HEK293T (cell line): ENCODE data around the gene C22orf42.
"Not testable (repeated sequence)": the region's sequence is repeated elsewhere in the genome, so short reads cannot be mapped to it uniquely, and the experiment has no call there.

Experiments used
- CTCF ChIA-PET: fragments of 350-600 bp; formaldehyde crosslinking; extraction: SDS; loops from one replicate; lab custom pipeline; 2021; ENCODE audit warnings: antibody characterized with exemption, inconsistent platforms; lab: Yijun Ruan, JAX
- POLR2A ChIA-PET: fragments of 350-600 bp; formaldehyde crosslinking; extraction: SDS; loops from one replicate; lab custom pipeline; 2020; ENCODE audit warnings: antibody characterized with exemption, inconsistent platforms; lab: Yijun Ruan, JAX
- DNase-seq: peaks from one replicate; pipeline ENCODE4 v3.0.0; 2012; ENCODE audit warnings: mixed read lengths; ENCODE audit errors: extremely low spot score
- ARNT ChIP-seq: fragments of 450-650 bp; IDR thresholded peaks from 2 replicates; pipeline ENCODE4 v1.6.1; 2017; ENCODE audit warnings: mild to moderate bottlenecking
- BHLHE40 ChIP-seq: fragments of 450-650 bp; IDR thresholded peaks from 2 replicates; pipeline ENCODE4 v1.6.1; 2016; ENCODE audit warnings: mild to moderate bottlenecking, moderate library complexity, borderline replicate concordance
- CTBP1 ChIP-seq: fragments of 450-650 bp; IDR thresholded peaks from 2 replicates; pipeline ENCODE4 v1.6.1; 2016; ENCODE audit warnings: borderline replicate concordance
- ELF4 ChIP-seq: fragments of 450-650 bp; IDR thresholded peaks from 2 replicates; pipeline ENCODE4 v1.6.1; 2017; ENCODE audit warnings: antibody characterized with exemption
- FOXA1 ChIP-seq: fragments of 450-650 bp; IDR thresholded peaks from 2 replicates; pipeline ENCODE4 v1.6.1; 2016; ENCODE audit warnings: mild to moderate bottlenecking
- FOXK2 ChIP-seq: fragments of 450-650 bp; IDR thresholded peaks from 2 replicates; pipeline ENCODE4 v1.6.1; 2016; ENCODE audit warnings: mild to moderate bottlenecking
- FOXM1 ChIP-seq: fragments of 450-650 bp; IDR thresholded peaks from 2 replicates; pipeline ENCODE4 v1.6.1; 2017; ENCODE audit warnings: mild to moderate bottlenecking, borderline replicate concordance
- HDGF ChIP-seq: fragments of 450-650 bp; IDR thresholded peaks from 2 replicates; pipeline ENCODE4 v1.6.1; 2017; ENCODE audit warnings: antibody characterized with exemption, borderline replicate concordance
- L3MBTL2 ChIP-seq: fragments of 450-650 bp; conservative IDR thresholded peaks from 2 replicates; pipeline ENCODE4 v1.6.1; 2016; ENCODE audit warnings: mild to moderate bottlenecking
- LEF1 ChIP-seq: fragments of 450-650 bp; IDR thresholded peaks from 2 replicates; pipeline ENCODE4 v1.6.1; 2017; ENCODE audit warnings: mild to moderate bottlenecking, borderline replicate concordance
- NFRKB ChIP-seq: fragments of 450-650 bp; IDR thresholded peaks from 2 replicates; pipeline ENCODE4 v1.6.1; 2016; ENCODE audit warnings: mild to moderate bottlenecking, moderate library complexity
- PKNOX1 ChIP-seq: fragments of 450-650 bp; IDR thresholded peaks from 2 replicates; pipeline ENCODE4 v1.6.1; 2016
- SP1 ChIP-seq: fragments of 450-650 bp; IDR thresholded peaks from 2 replicates; pipeline ENCODE4 v1.6.1; 2017
- SUZ12 ChIP-seq: fragments of 450-650 bp; IDR thresholded peaks from 2 replicates; pipeline ENCODE4 v1.6.1; 2016; ENCODE audit warnings: mild to moderate bottlenecking
- TARDBP ChIP-seq: fragments of 450-650 bp; IDR thresholded peaks from 2 replicates; pipeline ENCODE4 v1.6.1; 2016
- ZNF384 ChIP-seq: fragments of 450-650 bp; IDR thresholded peaks from 2 replicates; pipeline ENCODE4 v1.6.1; 2016

C22orf42 gene

GRCh38 chr22:32177221-32177765 is 18.2 kb upstream of the C22orf42 start:
- CTCF ChIA-PET: no interaction called here
- no peak for DNase-seq
- POLR2A ChIA-PET: no interaction called here
- TF ChIP-seq TARDBP: no peak
- no peak for TF ChIP-seq SP1
- TF ChIP-seq FOXM1: no peak
- no peak for TF ChIP-seq L3MBTL2
- no peak for TF ChIP-seq NFRKB
- no peak for TF ChIP-seq CTBP1
- no peak for TF ChIP-seq SUZ12
- TF ChIP-seq FOXA1: no peak
- no peak for TF ChIP-seq BHLHE40
- TF ChIP-seq HDGF: no peak
- no peak for TF ChIP-seq ELF4
- TF ChIP-seq ARNT: no peak
- no peak for TF ChIP-seq FOXK2
- no peak for TF ChIP-seq ZNF384

- TF ChIP-seq PKNOX1: no peak
- TF ChIP-seq ELF4: no peak
- TF ChIP-seq NFRKB: no peak
- no peak for TF ChIP-seq LEF1
- TF ChIP-seq FOXM1: no peak
- TF ChIP-seq ZNF384: no peak
- no peak for TF ChIP-seq SUZ12
- TF ChIP-seq L3MBTL2: no peak
- TF ChIP-seq BHLHE40: no peak
- CTCF ChIA-PET: no interaction called here
- POLR2A ChIA-PET: no interaction called here
- DNase-seq: no peak
Measured at GRCh38 chr22:32175683-32176644, 16.9 kb upstream of the C22orf42 start.

GRCh38 chr22:32175115-32175514 is 16.0 kb upstream of the C22orf42 start:
- TF ChIP-seq ZNF384 (no peak), ELF4 (no peak), CTBP1 (no peak), SUZ12 (no peak), FOXK2 (no peak), NFRKB (no peak), FOXM1 (no peak), HDGF (no peak), BHLHE40 (no peak), L3MBTL2 (no peak), PKNOX1 (no peak), FOXA1 (no peak), ARNT (no peak), SP1 (no peak), TARDBP (no peak), LEF1 (no peak)
- POLR2A ChIA-PET: no interaction called here
- CTCF ChIA-PET: no interaction called here
- no peak for DNase-seq

GRCh38 chr22:32165681-32166080 is 6.6 kb upstream of the C22orf42 start:
- no peak for DNase-seq
- ChIA-PET CTCF (interaction anchor here (0.6 kb wide), 1 partner anchor 201 kb away, joined by 3 read pairs; no protein-coding TSS in a partner anchor), POLR2A (no interaction called here)
- TF ChIP-seq TARDBP (no peak), ARNT (no peak), NFRKB (no peak), BHLHE40 (no peak), L3MBTL2 (no peak), FOXA1 (no peak), FOXM1 (no peak), LEF1 (no peak), SP1 (no peak)

- no peak for DNase-seq
- no peak for TF ChIP-seq ZNF384
- TF ChIP-seq ELF4: no peak
- TF ChIP-seq SP1: no peak
- TF ChIP-seq PKNOX1: no peak
- no peak for TF ChIP-seq FOXA1
- TF ChIP-seq FOXK2: no peak
- TF ChIP-seq BHLHE40: no peak
- TF ChIP-seq L3MBTL2: no peak
- TF ChIP-seq HDGF: no peak
- TF ChIP-seq CTBP1: no peak
- no peak for TF ChIP-seq FOXM1
- TF ChIP-seq ARNT: no peak
- TF ChIP-seq SUZ12: no peak
- no peak for TF ChIP-seq LEF1
- no peak for TF ChIP-seq NFRKB
- TF ChIP-seq TARDBP: no peak
- ChIA-PET CTCF (interaction anchor here (1.6 kb wide), 1 partner anchor 9 kb away, joined by 4 read pairs; no protein-coding TSS in a partner anchor), POLR2A (no interaction called here)
Measured at GRCh38 chr22:32164075-32164860, 5.2 kb upstream of the C22orf42 start.

GRCh38 chr22:32160411-32160810 is 1.3 kb upstream of the C22orf42 start:
- DNase-seq, CTCF ChIA-PET, POLR2A ChIA-PET: not testable (repeated sequence)

- DNase-seq, CTCF ChIA-PET, POLR2A ChIA-PET: not testable (repeated sequence)
Measured at GRCh38 chr22:32157632-32158031, 1.5 kb downstream of the C22orf42 start.

GRCh38 chr22:32154727-32155126 is 4.4 kb downstream of the C22orf42 start:
- POLR2A ChIA-PET, DNase-seq, CTCF ChIA-PET: not testable (repeated sequence)

- CTCF ChIA-PET, DNase-seq, POLR2A ChIA-PET: not testable (repeated sequence)
Measured at GRCh38 chr22:32151641-32152040, 7.5 kb downstream of the C22orf42 start.

GRCh38 chr22:32150647-32151046 is 8.5 kb downstream of the C22orf42 start:
- DNase-seq, CTCF ChIA-PET, POLR2A ChIA-PET: not testable (repeated sequence)
